Measurements from ENCODE around the gene ID2. TPM values are rescaled to one million over a fixed set of nuclear protein-coding genes. Genes with fewer than 3 reads are reported as not detected.
"Not testable (repeated sequence)": the region's sequence is repeated elsewhere in the genome, so short reads cannot be mapped to it uniquely, and the experiment has no call there.

ID2 gene
- polyA plus RNA-seq, 4 donors = 291 to 350 (median 326) TPM

- no peak for DNase-seq (ENCODE audit: low read depth in 4 of 4, low spot score in 3 of 4)
Observed at GRCh38 chr2:8725838-8726237, 44.0 kb downstream of the ID2 start.

- DNase-seq (ENCODE audit: low read depth in 4 of 4, low spot score in 3 of 4) = no peak
Observed at GRCh38 chr2:8728305-8729015, 46.6 kb downstream of the ID2 start.

- DNase-seq (ENCODE audit: low read depth in 4 of 4, low spot score in 3 of 4) = not testable (repeated sequence)
Observed at GRCh38 chr2:8729101-8729500, 47.2 kb downstream of the ID2 start.

- no peak for DNase-seq (ENCODE audit: low read depth in 4 of 4, low spot score in 3 of 4)
Observed at GRCh38 chr2:8729939-8730338, 48.1 kb downstream of the ID2 start.

GRCh38 chr2:8732601-8733000 lies 50.7 kb downstream of the ID2 start:
- DNase-seq (ENCODE audit: low read depth in 4 of 4, low spot score in 3 of 4) = no peak

Other genes with a start within 250 kb of the ID2 start
- 10 to 100 TPM; 82.1 to 99.5 (median 91.5) TPM for gene KIDINS220, start 155.6 kb downstream of the ID2 start, polyA plus RNA-seq (ENCODE audit: insufficient read length in 4 of 4)

Measured in right renal pelvis (tissue), 4 donors.